Measurements from ENCODE around the gene BCL2L13. TPM values are rescaled to one million over a fixed set of nuclear protein-coding genes. Genes with fewer than 3 reads are reported as not detected.

Gene BCL2L13
- polyA plus RNA-seq, 6 donors from 2014 or later = 21.5 to 49.5 (median 47.7) TPM

- ATAC-seq (ENCODE audit: low read depth in 2 of 2) = no peak
Observed at GRCh38 chr22:17778412-17778976, 139.9 kb downstream of the BCL2L13 start.

GRCh38 chr22:17779286-17780115 is 140.9 kb downstream of the BCL2L13 start:
- no peak for ATAC-seq (ENCODE audit: low read depth in 2 of 2)
- peak overlapping the region in 7 of 8 donors; percentile 34 to 92 (median 72) for H3K4me3 Mint-ChIP-seq
- H3K4me1 Mint-ChIP-seq = peaks cover 54 to 81% (median 64%) of the 10 kb centered on the region in 3 donors
- peak overlapping the region; percentile 7 to 89 (median 78) for H3K27ac Mint-ChIP-seq
- peaks cover 0 to 8% of the 10 kb centered on the region in 2 donors for H3K36me3 Mint-ChIP-seq
- H3K9me3 Mint-ChIP-seq = peaks cover 0 to 2% (median 0%) of the 10 kb centered on the region in 7 donors
- DNase-seq = no peak
- no peaks in the 10 kb centered on the region for H3K27me3 Mint-ChIP-seq

More at GRCh38 chr22:17778412-17778976, 139.9 kb downstream of the BCL2L13 start:
- Mint-ChIP-seq H3K27me3 (no peaks in the 10 kb centered on the region), H3K4me3 (peak overlapping the region; percentile 49 to 96 (median 92)), H3K36me3 (peaks cover 0 to 8% of the 10 kb centered on the region in 2 donors), H3K9me3 (peaks cover 0 to 2% (median 0%) of the 10 kb centered on the region in 7 donors), H3K27ac (peak overlapping the region; percentile 49 to 99 (median 82)), H3K4me1 (peaks cover 56 to 82% (median 66%) of the 10 kb centered on the region in 3 donors)
- DNase-seq = no peak

GRCh38 chr22:17780116-17780740 is 141.7 kb downstream of the BCL2L13 start:
- Mint-ChIP-seq H3K36me3 (peaks cover 0 to 8% of the 10 kb centered on the region in 2 donors), H3K4me1 (peaks cover 54 to 74% (median 61%) of the 10 kb centered on the region in 3 donors), H3K27me3 (no peaks in the 10 kb centered on the region), H3K4me3 (peak overlapping the region in 6 of 8 donors; percentile 44 to 92 (median 54)), H3K27ac (peak overlapping the region in 5 of 6 donors; percentile 50 to 88 (median 65)), H3K9me3 (peaks cover 0 to 2% (median 0%) of the 10 kb centered on the region in 7 donors)
- no peak for DNase-seq
- ATAC-seq (ENCODE audit: low read depth in 2 of 2) = no peak

Other genes starting within 250 kb of the BCL2L13 start
- gene SLC25A18, start 75.3 kb upstream of the BCL2L13 start, polyA plus RNA-seq (ENCODE audit: low read depth in 6 of 6) = under 1 TPM in 1 of 6 donors, not detected in 5; 0.13 TPM
- gene ATP6V1E1, start 10.0 kb upstream of the BCL2L13 start, polyA plus RNA-seq (ENCODE audit: low read depth in 6 of 6) = 100 to 1,000 TPM in 4 of 6 donors, 10 to 100 TPM in 2; 86.0 to 127 (median 107) TPM
- gene BID, start 135.7 kb downstream of the BCL2L13 start, polyA plus RNA-seq (ENCODE audit: low read depth in 6 of 6) = 10 to 100 TPM; 18.2 to 29.9 (median 23.1) TPM

Data from naive B cell (primary cell).